Esophagus muscularis mucosa (tissue), 3 donors: ENCODE measurements around the gene TUBGCP3.

Experiments
- POLR2AphosphoS5 ChIP-seq, 2 donors: sonication (generic); formaldehyde crosslinking; IDR thresholded peaks; one replicate each; pipeline ENCODE4 v1.6.1; 2017; ENCODE audit warnings: antibody characterized with exemption in 2 of 2
- TF ChIP-seq, protein P1 (sequence below), 3 experiments: fragments of 200-600 bp in 2 of 3; fragments of 450-650 bp in 1 of 3; sonication (generic) in 2 of 3; IDR thresholded peaks; one replicate each; pipeline ENCODE4 v1.5.1; 2017 to 2019; ENCODE audit warnings: antibody characterized with exemption in 3 of 3, mild to moderate bottlenecking in 2 of 3, moderate library complexity in 1 of 3

DNA sequence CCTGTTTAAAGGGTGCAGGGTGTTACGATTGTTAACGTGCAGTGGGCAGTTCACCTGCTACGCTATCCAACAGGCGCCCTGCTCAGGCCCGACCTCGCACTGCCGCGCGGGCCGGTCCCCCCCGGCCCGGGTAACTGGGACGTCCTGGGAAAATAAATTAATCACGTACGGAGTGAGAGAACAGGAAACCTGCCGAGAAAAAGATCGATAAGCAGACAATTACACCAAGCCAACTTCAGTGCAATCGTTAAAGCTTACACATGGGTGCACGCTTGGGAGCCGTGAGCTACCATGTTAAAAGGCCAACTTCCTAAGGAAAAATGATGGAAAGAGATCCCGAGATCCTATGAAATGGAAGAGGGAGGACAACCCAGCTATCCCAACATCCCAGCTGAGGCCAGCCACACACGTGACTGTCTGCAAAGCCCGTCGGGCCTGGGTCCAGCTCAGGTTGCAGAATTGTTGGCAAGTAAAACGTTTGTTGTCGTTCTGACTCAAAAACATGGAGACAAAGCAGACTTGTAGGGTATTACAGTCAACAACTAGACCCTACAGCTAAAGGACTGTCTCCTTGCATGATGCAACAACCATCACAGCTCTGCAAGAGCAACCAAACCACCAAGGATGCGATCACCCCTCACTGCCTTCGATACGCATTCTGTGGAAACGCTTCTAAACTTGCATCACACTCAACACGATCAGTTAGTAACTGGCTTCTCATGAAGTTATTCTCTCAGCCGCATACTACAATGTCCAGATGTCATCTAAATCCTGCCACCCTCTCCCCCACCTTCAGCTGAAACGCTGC is 741 bp upstream of the TUBGCP3 start:
- TF ChIP-seq, protein P1, sequence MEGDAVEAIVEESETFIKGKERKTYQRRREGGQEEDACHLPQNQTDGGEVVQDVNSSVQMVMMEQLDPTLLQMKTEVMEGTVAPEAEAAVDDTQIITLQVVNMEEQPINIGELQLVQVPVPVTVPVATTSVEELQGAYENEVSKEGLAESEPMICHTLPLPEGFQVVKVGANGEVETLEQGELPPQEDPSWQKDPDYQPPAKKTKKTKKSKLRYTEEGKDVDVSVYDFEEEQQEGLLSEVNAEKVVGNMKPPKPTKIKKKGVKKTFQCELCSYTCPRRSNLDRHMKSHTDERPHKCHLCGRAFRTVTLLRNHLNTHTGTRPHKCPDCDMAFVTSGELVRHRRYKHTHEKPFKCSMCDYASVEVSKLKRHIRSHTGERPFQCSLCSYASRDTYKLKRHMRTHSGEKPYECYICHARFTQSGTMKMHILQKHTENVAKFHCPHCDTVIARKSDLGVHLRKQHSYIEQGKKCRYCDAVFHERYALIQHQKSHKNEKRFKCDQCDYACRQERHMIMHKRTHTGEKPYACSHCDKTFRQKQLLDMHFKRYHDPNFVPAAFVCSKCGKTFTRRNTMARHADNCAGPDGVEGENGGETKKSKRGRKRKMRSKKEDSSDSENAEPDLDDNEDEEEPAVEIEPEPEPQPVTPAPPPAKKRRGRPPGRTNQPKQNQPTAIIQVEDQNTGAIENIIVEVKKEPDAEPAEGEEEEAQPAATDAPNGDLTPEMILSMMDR (IDR thresholded peaks at IDR 0.05), result no peak
- TF ChIP-seq POLR2AphosphoS5 (IDR thresholded peaks at IDR 0.05), result no peak
